NCI-H748 treated with DMSO at 0.1 percent for 48 hours (cell line): Measurements from ENCODE around the gene ZFP69.

Experiments used
- DNase-seq: peaks from one replicate; lab custom pipeline; 2025; lab: John Stamatoyannopoulos, UW

The ZFP69 gene

DNA sequence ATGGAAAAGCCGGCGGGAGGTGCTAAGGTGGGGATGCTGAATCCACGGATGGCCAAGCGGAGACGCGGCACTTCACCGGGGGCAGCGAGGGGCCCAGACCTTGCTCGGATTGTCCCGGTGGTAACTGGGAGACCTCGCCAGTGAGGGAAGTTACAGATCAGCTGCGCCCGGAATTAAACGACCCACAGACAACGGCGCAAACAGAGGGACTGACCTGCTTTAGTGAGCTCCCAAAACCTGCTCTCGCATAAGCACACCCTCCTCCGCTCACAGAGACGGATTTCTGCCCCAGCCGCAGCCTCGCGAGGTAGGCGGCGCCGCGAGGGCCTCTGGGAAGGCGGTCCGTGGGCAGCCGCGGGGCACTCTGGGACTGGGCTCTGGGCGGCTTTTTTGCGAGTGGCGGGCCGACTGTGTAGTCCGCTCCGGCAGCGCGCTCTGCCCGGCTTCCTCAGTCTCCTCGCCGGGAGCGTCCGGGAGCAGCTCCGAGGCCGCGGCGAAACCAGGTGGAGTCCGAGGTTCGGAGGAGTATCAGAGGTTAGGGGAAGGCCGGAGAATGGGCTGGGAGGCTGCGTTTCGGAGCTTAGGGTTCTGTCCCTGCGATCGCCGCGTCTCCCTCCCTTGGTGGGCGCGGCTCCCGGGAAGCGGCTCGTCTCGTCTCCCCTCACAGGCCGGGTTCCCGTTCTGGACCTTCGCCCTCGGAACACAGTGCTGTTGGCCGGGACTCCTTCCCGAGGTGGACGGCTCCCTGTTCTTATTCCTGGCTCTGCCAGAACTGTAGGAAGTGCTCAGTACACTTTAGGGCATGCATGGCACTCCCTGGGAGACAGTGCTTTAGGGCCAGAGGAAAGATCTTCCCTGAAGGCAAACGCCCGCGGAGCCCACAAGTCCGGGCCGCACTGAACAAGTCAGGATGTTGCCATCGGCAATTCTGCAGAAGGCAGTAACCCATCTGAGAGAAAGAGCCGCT, 31.6 kb downstream of the ZFP69 start, which contains the start of gene EXO5:
TSS of gene EXO5 (plus strand) at position 393 of the 967 bp plus-strand sequence. CDS start 5,778 bp downstream, outside the sequence.
- DNase-seq: peak; percentile 99

DNA sequence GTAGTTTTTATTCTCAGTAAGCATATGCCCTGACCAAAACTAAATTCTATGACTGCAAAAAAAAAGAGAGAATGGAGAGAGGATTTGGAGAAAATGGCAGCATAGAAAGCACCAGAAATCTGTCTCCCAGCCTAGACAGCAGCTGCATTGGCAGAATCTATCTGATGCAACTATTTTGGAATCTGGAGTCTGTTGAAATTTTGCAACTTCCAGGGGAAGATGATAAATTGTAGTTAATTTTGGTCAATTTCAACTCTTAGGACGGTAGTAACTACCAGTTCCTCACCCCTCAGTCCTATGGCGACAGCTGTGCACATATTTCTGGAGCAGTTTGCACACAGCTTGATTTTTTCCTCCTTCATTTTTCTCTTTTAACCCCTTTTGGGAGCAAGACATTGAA, 42.4 kb downstream of the ZFP69 start:
- no peak for DNase-seq

DNA sequence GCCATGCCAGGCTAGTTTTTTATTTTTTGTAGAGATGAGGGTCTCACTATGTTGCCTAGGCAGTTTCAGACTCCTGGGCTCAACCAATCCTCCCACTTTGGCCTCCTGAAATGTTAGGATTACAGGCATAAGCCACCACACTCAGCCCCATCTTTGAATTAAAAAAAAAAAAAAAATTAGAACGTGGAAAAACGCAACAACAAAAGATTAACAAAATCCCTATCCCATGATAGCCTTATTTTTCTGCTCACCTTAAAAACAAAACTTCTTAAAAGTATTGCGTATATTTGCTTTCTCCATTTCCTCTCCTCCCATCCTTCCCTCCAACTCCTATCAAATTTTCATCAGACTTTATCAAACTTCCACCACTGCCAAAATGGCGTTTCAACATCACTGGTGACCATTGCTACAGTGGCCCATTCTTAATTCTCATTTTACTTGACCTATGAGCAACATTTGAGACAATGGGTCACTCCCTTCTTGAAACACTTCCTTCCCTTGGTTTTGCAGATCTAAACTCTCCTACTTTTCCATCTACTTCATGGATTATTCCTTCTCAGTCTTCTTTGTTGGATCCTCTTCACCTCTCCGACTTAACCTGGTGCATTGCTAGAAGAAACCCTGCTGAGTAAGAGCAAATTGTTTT, 53.8 kb downstream of the ZFP69 start:
- no peak for DNase-seq

DNA sequence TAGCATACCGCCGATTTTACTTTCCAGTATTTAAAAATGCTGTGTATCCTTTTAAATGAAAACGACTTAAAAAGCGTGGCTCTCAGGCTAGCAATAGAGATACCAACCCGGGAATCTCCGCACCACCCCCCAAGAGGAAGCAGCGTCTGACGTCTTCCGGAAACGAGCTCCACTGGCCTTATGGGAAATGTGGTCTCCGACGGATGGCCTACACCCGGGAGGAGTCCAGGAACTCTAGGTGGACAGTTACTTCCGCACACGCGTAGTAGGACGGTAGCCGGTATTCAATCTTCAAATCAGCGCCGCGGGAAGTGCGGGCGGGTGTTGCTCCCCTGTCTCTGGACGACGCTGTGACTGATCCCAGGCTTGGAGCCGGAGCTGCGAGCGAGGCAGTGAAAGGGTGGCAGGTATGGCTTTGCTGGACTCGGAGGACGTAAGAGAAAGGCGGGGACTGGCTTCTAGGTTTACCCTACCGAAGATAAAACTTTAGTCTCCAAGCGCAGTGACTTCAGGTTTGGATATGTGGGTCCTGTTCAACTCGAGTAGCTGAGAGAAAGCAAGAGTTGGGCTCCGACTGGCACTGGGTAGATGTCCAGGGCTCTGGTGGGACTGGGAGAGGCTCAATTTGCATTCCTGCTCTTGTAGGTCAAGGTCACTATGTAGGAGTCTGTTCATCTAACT, 54.4 kb downstream of the ZFP69 start, which contains the start of gene ZNF684:
TSS of gene ZNF684 (plus strand) at position 257 of the 681 bp plus-strand sequence. CDS start 1,530 bp downstream, outside the sequence.
- peak; percentile 100 for DNase-seq

DNA sequence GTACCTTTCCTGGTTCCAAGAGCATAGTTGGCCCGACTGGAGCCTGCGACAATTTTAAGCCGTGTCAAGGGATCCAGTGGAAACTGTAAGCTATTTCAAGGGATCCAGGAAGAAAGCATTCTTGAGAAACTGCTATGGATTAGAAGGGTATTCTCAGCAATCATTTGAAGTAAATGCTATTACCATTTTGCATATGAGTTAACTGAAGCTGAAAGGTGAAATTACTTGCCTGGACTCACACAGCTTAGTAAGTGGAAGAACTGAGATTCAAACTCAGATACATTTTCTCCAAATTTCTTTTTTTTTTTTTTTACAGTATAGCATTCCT, 54.9 kb downstream of the ZFP69 start:
- DNase-seq: no peak

DNA sequence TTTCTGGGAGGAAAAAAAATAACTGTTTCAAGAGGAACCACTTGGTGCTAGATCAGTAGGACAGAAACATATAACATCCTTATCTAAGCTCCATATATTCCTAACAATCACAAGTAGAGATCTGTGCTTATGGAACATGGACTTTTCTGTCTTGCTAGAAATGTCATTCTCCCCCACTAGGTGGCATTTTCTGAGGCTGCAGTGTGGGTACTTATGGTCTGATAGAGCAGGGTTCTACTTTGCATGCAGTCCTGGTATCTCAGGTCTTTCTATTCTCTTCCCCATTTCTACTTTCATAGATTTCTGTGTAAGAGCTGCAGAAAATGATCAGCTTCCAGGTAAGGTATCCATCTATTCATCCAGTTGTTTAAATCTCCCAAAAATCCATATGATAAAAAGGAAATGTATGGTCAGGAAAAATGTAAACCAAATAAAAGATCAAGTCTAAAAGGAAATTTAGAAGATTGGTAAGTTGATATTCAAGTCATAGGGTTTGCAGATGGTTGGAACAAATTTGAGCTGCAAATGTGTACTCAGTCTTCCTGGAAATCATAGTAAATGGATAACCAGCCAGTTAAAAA, 55.8 kb downstream of the ZFP69 start:
- peak; percentile 97 for DNase-seq

DNA sequence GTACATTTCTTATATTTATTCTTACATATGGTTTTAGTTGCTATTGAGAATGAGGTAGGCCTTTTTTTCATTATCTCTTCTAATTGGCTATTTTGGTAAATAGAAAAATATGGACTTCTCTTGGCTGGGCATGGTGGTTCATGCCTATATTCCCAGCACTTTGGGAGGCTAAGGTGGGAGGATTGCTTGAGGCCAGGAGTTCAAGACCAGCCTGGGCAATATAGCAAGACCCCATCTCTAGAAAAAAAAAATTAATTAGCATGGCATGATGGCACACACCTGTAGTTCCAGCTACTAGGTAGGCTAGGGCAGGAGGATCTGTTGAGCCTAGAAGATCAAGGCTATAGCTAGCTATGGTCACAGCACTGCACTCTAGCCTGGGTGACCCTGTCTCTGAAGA, 57.5 kb downstream of the ZFP69 start:
- no peak for DNase-seq

DNA sequence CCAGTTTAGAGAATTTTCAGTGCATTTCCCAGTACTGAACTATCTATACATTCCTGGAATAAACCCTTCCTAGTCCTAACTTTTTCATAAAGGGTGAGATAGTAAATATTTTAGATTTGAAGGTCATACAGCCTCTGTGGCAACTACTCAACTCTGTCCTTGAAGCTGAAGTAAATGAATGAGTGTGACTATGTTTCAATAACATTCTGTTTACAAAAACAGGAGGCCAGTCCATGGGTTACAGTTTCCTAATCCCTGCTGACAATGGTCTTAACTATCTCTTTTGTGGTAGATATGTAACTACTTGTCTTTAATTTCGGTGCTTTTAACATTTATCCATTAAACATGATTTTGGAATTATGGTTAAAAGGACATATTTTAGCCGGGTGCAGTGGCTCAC, 58.6 kb downstream of the ZFP69 start:
- no peak for DNase-seq

DNA sequence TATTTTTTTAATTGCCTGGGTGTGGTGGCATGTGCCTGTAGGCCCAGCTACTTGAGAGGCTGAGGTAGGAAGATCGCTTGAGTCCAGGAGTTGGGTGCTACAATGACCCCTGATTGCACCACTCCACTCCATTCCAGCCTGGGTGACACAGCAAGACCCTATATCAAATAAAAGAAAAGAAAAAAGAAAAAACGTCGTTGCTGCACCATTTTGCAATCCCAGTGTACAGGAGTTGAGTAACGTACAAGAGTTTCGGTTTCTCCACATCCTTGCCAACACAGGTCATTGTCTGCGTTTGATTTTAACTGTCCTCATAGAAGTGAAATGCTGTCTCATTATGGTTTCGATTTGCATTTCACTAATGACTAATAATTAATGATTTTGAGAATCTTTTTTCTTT, 62.2 kb downstream of the ZFP69 start:
- DNase-seq: no peak
